Measurements from ENCODE around the gene TMEM198. TPM values are rescaled to one million over a fixed set of nuclear protein-coding genes. Genes with fewer than 3 reads are reported as not detected.

TMEM198 gene
- polyA plus RNA-seq, 1 donor from 2014 or later: 44.0 TPM

GRCh38 chr2:219557791-219558785, 14.3 kb downstream of the TMEM198 start:
- H3F3A ChIP-seq (ENCODE audit: insufficient read depth, low read length, poor library complexity, severe bottlenecking): no peaks in the 10 kb centered on the region
- no peaks in the 10 kb centered on the region for H3K79me2 ChIP-seq (replicated peaks; ENCODE audit: insufficient read depth, low read length)
- no peak overlapping the region for H3K4me2 ChIP-seq (ENCODE audit: low read length)
- H3K27me3 ChIP-seq (ENCODE audit: insufficient read depth, low read depth, low read length): peaks cover 1% of the 10 kb centered on the region
- H3K36me3 ChIP-seq (ENCODE audit: insufficient read depth, low read length): no peaks in the 10 kb centered on the region
- H3K9ac ChIP-seq (ENCODE audit: low read length): no peak overlapping the region
- no peak overlapping the region for H3K4me3 ChIP-seq (ENCODE audit: low read length)
- no peak overlapping the region for H3K27ac ChIP-seq (ENCODE audit: low read length)
- TF ChIP-seq CTCF (IDR thresholded peaks at IDR 0.05; ENCODE audit: poor library complexity, severe bottlenecking) (no peak), TAF1 (IDR thresholded peaks at IDR 0.05; ENCODE audit: low read depth) (no peak), MXI1 (conservative IDR thresholded peaks at IDR 0.05; ENCODE audit: poor library complexity, severe bottlenecking) (no peak), SMC3 (conservative IDR thresholded peaks at IDR 0.05; ENCODE audit: poor library complexity) (no peak), EZH2 (IDR thresholded peaks at IDR 0.05; ENCODE audit: borderline replicate concordance, insufficient read depth, low read length, poor library complexity, severe bottlenecking) (no peak), EP300 (conservative IDR thresholded peaks at IDR 0.05; ENCODE audit: poor library complexity, severe bottlenecking) (no peak), REST (IDR thresholded peaks at IDR 0.05; ENCODE audit: borderline replicate concordance) (no peak), RAD21 (conservative IDR thresholded peaks at IDR 0.05) (no peak), POLR2AphosphoS5 (IDR thresholded peaks at IDR 0.05) (no peak)
- no peak overlapping the region for H2AFZ ChIP-seq (ENCODE audit: low read depth, low read length)
- no peaks in the 10 kb centered on the region for H4K20me1 ChIP-seq (ENCODE audit: insufficient read depth)
- no peaks in the 10 kb centered on the region for H3K9me2 ChIP-seq (ENCODE audit: insufficient read depth, low read length)
- no peaks in the 10 kb centered on the region for H3K9me3 ChIP-seq (ENCODE audit: low read length)

- Histone ChIP-seq H3K36me3 (ENCODE audit: insufficient read depth, low read length) (no peaks in the 10 kb centered on the region), H3K79me2 (replicated peaks; ENCODE audit: insufficient read depth, low read length) (no peaks in the 10 kb centered on the region), H3F3A (ENCODE audit: insufficient read depth, low read length, poor library complexity, severe bottlenecking) (no peaks in the 10 kb centered on the region), H3K9ac (ENCODE audit: low read length) (no peak overlapping the region), H3K27me3 (ENCODE audit: insufficient read depth, low read depth, low read length) (no peaks in the 10 kb centered on the region), H3K4me2 (ENCODE audit: low read length) (no peak overlapping the region), H2AFZ (ENCODE audit: low read depth, low read length) (no peak overlapping the region), H4K20me1 (ENCODE audit: insufficient read depth) (no peaks in the 10 kb centered on the region), H3K27ac (ENCODE audit: low read length) (no peak overlapping the region), H3K9me3 (ENCODE audit: low read length) (no peaks in the 10 kb centered on the region), H3K9me2 (ENCODE audit: insufficient read depth, low read length) (no peaks in the 10 kb centered on the region), H3K4me3 (ENCODE audit: low read length) (no peak overlapping the region)
- TF ChIP-seq TAF1 (IDR thresholded peaks at IDR 0.05; ENCODE audit: low read depth) (no peak), RAD21 (conservative IDR thresholded peaks at IDR 0.05) (no peak), MXI1 (conservative IDR thresholded peaks at IDR 0.05; ENCODE audit: poor library complexity, severe bottlenecking) (no peak), EZH2 (IDR thresholded peaks at IDR 0.05; ENCODE audit: borderline replicate concordance, insufficient read depth, low read length, poor library complexity, severe bottlenecking) (no peak), CTCF (IDR thresholded peaks at IDR 0.05; ENCODE audit: poor library complexity, severe bottlenecking) (no peak), EP300 (conservative IDR thresholded peaks at IDR 0.05; ENCODE audit: poor library complexity, severe bottlenecking) (no peak)
Measured at GRCh38 chr2:219559156-219559915, 15.5 kb downstream of the TMEM198 start.
